ENCODE measurements around the gene NELL1. TPM values are rescaled to one million over a fixed set of nuclear protein-coding genes. Genes with fewer than 3 reads are reported as not detected.

NELL1 gene
- total RNA-seq, 1 experiment from 2014 or later = 0.22 TPM

DNA sequence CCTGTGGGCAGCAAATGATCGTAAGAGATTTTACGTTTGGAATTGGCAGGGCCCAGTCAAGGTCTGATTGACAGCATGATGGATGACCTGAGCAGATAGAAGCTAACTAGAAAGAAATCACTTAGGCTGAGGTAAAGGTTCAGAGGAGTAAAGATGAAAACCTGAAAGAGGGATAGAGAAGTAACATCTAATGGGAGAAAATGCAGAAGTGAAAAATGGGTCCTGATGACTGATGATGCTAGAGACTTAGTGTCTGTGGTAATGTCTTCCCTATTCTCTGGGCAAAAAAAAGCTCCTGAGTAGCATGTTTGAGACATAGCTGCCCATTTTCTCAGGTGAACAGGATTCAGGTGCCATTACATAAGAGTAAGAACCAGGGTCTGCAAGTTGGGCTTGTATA is 894.7 kb downstream of the NELL1 start:
- Histone ChIP-seq H2BK20ac (ENCODE audit: low read depth, low read length, poor library complexity, severe bottlenecking) (no peak overlapping the region), H3K27me3 (ENCODE audit: insufficient read depth, low read length) (no peaks in the 10 kb centered on the region), H3K4me2 (ENCODE audit: insufficient read depth, insufficient read length, low read length) (no peak overlapping the region), H4K8ac (replicated peaks; ENCODE audit: insufficient read length, low read depth, low read length) (no peak overlapping the region), H3K18ac (ENCODE audit: insufficient read length, low read depth, low read length) (no peak overlapping the region), H3K23ac (ENCODE audit: insufficient read length, low read depth, low read length) (no peak overlapping the region), H3K4me1 (ENCODE audit: insufficient read depth, low read length) (no peaks in the 10 kb centered on the region; the same call in 1 of the 2 replicates), H3K14ac (ENCODE audit: insufficient read depth, low read length) (no peak overlapping the region), H4K91ac (ENCODE audit: insufficient read length, low read depth, low read length) (no peak overlapping the region), H3K9me3 (ENCODE audit: control insufficient read depth, low read depth, low read length) (no peaks in the 10 kb centered on the region), H2BK5ac (ENCODE audit: insufficient read length, low read length) (no peak overlapping the region), H3K79me2 (ENCODE audit: insufficient read depth, low read length) (no peaks in the 10 kb centered on the region), H4K5ac (ENCODE audit: insufficient read length, low read depth, low read length) (no peak overlapping the region), H3K9ac (ENCODE audit: extremely low read depth, insufficient read length, low read length) (no peak overlapping the region), H4K20me1 (ENCODE audit: control insufficient read depth, insufficient read depth, insufficient read length) (no peaks in the 10 kb centered on the region), H2BK15ac (ENCODE audit: low read depth, low read length) (no peak overlapping the region), H2AFZ (ENCODE audit: low read length) (no peak overlapping the region), H2AK5ac (ENCODE audit: insufficient read length, low read length) (no peak overlapping the region), H3T11ph (ENCODE audit: low read length) (no peak overlapping the region), H3K4ac (ENCODE audit: low read depth, low read length) (no peak overlapping the region), H3K79me1 (ENCODE audit: insufficient read depth, low read depth, low read length, poor library complexity, severe bottlenecking) (no peaks in the 10 kb centered on the region), H3K23me2 (ENCODE audit: insufficient read length, low read depth, low read length, poor library complexity, severe bottlenecking) (no peaks in the 10 kb centered on the region), H2BK120ac (ENCODE audit: low read depth, low read length, poor library complexity, severe bottlenecking) (no peak overlapping the region), H3K56ac (ENCODE audit: insufficient read length, low read depth, low read length) (no peak overlapping the region), H2BK12ac (ENCODE audit: insufficient read length, low read depth, low read length) (no peak overlapping the region), H3K27ac (ENCODE audit: insufficient read length, low read depth, low read length) (no peak overlapping the region)
- Mint-ChIP-seq H3K4me1 (peaks cover 6 to 7% of the 10 kb centered on the region in 2 experiments; a peak in 3 of 4 replicates), H3K27me3 (ENCODE audit: low read depth) (no peaks in the 10 kb centered on the region), H3K27ac (no peak overlapping the region), H3K36me3 (ENCODE audit: insufficient read depth in 1 of 3, low read depth in 3 of 3) (no peaks in the 10 kb centered on the region), H3K4me3 (no peak overlapping the region), H3K9me3 (no peaks in the 10 kb centered on the region)
- TF ChIP-seq, protein P1, sequence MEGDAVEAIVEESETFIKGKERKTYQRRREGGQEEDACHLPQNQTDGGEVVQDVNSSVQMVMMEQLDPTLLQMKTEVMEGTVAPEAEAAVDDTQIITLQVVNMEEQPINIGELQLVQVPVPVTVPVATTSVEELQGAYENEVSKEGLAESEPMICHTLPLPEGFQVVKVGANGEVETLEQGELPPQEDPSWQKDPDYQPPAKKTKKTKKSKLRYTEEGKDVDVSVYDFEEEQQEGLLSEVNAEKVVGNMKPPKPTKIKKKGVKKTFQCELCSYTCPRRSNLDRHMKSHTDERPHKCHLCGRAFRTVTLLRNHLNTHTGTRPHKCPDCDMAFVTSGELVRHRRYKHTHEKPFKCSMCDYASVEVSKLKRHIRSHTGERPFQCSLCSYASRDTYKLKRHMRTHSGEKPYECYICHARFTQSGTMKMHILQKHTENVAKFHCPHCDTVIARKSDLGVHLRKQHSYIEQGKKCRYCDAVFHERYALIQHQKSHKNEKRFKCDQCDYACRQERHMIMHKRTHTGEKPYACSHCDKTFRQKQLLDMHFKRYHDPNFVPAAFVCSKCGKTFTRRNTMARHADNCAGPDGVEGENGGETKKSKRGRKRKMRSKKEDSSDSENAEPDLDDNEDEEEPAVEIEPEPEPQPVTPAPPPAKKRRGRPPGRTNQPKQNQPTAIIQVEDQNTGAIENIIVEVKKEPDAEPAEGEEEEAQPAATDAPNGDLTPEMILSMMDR (conservative IDR thresholded peaks at IDR 0.05) = no peak
- no peak for DNase-seq
- no CpG with 5 or more reads among the region's 2 CpGs for WGBS (ENCODE audit: extremely low coverage, insufficient read length, low lambda C conversion rate)

Data from H9 (cell line).